ENCODE results near the gene GINS1.

GRCh38 chr20:25457886-25458680 lies 50.6 kb downstream of the GINS1 start:
- TF ChIP-seq, protein P1, sequence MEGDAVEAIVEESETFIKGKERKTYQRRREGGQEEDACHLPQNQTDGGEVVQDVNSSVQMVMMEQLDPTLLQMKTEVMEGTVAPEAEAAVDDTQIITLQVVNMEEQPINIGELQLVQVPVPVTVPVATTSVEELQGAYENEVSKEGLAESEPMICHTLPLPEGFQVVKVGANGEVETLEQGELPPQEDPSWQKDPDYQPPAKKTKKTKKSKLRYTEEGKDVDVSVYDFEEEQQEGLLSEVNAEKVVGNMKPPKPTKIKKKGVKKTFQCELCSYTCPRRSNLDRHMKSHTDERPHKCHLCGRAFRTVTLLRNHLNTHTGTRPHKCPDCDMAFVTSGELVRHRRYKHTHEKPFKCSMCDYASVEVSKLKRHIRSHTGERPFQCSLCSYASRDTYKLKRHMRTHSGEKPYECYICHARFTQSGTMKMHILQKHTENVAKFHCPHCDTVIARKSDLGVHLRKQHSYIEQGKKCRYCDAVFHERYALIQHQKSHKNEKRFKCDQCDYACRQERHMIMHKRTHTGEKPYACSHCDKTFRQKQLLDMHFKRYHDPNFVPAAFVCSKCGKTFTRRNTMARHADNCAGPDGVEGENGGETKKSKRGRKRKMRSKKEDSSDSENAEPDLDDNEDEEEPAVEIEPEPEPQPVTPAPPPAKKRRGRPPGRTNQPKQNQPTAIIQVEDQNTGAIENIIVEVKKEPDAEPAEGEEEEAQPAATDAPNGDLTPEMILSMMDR (IDR thresholded peaks at IDR 0.05; ENCODE audit: low read length): no peak
- no peak for TF ChIP-seq EZH2 (IDR thresholded peaks at IDR 0.05; ENCODE audit: borderline replicate concordance, low read length)
